ENCODE measurements around the gene LHX8.

The LHX8 gene

GRCh38 chr1:75208862-75209261, 74.7 kb downstream of the LHX8 start:
- DNase-seq: no peak

All from NCI-H446 (cell line).